Measurements from ENCODE around the gene GOLM1. TPM values are rescaled to one million over a fixed set of nuclear protein-coding genes. Genes with fewer than 3 reads are reported as not detected.
A peak's percentile ranks its signal among the peaks of the same experiment; 100 is the strongest.

The GOLM1 gene
- total and polyA plus RNA-seq, 2 of the 8 experiments (the other 6 are each of a cell fraction or from before 2014, with no cell fraction given), result 45.9 to 88.9 TPM

- Histone ChIP-seq H2BK15ac (ENCODE audit: low read length) (no peak overlapping the region), H4K20me1 (replicated peaks in 1 of 2; ENCODE audit: control insufficient read depth in 1 of 2, insufficient read depth in 2 of 2, low read length in 2 of 2) (peaks cover 0 to 8% of the 10 kb centered on the region in 2 experiments), H3K79me1 (ENCODE audit: low read depth, low read length) (peaks cover 4% of the 10 kb centered on the region; the same call in 1 of the 2 replicates), H3K23ac (ENCODE audit: insufficient read length) (no peak overlapping the region), H3K4me3 (ENCODE audit: extremely low read depth in 1 of 4, insufficient read depth in 2 of 4, low read depth in 3 of 4, low read length in 4 of 4) (no peak overlapping the region), H3K36me3 (ENCODE audit: control insufficient read depth in 2 of 4, insufficient read depth in 4 of 4, low read length in 3 of 4) (no peaks in the 10 kb centered on the region; a peak in 1 of 8 replicates), H3K56ac (replicated peaks; ENCODE audit: insufficient read length, low read depth, low read length) (no peak overlapping the region), H3K9me3 (ENCODE audit: insufficient read depth in 2 of 2, low read depth in 1 of 2, low read length in 1 of 2) (peaks cover 0 to 10% of the 10 kb centered on the region in 2 experiments; a peak in 1 of 4 replicates), H4K91ac (replicated peaks; ENCODE audit: insufficient read length, low read length) (no peak overlapping the region), H2BK5ac (ENCODE audit: low read depth, low read length) (no peak overlapping the region), H3K27me3 (replicated peaks in 1 of 4; ENCODE audit: control insufficient read depth in 3 of 4, extremely low read depth in 1 of 4, insufficient read depth in 3 of 4, low read length in 3 of 4) (no peaks in the 10 kb centered on the region), H3K4me1 (replicated peaks in 1 of 4; ENCODE audit: control insufficient read depth in 3 of 4, insufficient read depth in 4 of 4, low read length in 3 of 4) (no peaks in the 10 kb centered on the region; a peak in 1 of 7 replicates), H3K14ac (ENCODE audit: insufficient read length) (no peak overlapping the region), H3K23me2 (ENCODE audit: low read depth, low read length) (no peaks in the 10 kb centered on the region), H3K4ac (replicated peaks; ENCODE audit: insufficient read length, low read depth, low read length) (no peak overlapping the region), H3K9ac (replicated peaks in 1 of 4; ENCODE audit: extremely low read depth in 1 of 4, low read depth in 3 of 4, low read length in 3 of 4) (no peak overlapping the region), H2AFZ (ENCODE audit: low read length) (no peak overlapping the region), H3K79me2 (ENCODE audit: control insufficient read depth in 1 of 2, insufficient read depth in 2 of 2, low read length in 2 of 2) (peaks cover 5 to 48% of the 10 kb centered on the region in 2 experiments; a peak in 3 of 4 replicates), H4K8ac (ENCODE audit: extremely low read depth, insufficient read depth, low read length) (no peak overlapping the region), H4K5ac (ENCODE audit: insufficient read length, low read depth, low read length) (no peak overlapping the region), H2BK12ac (ENCODE audit: low read depth, low read length) (no peak overlapping the region), H3K27ac (ENCODE audit: low read depth, low read length) (no peak overlapping the region), H3K4me2 (ENCODE audit: insufficient read depth in 1 of 2, low read depth in 2 of 2, low read length in 2 of 2) (no peak overlapping the region), H2BK120ac (replicated peaks; ENCODE audit: low read depth, low read length) (no peak overlapping the region), H3K18ac (ENCODE audit: extremely low read depth, low read length) (no peak overlapping the region), H2BK20ac (ENCODE audit: low read length) (no peak overlapping the region), H2AK5ac (ENCODE audit: low read depth, low read length) (no peak overlapping the region)
- TF ChIP-seq E2F6 (IDR thresholded peaks at IDR 0.05), result peak; percentile 58; the same call in 1 of the 2 replicates
- TF ChIP-seq SUZ12 (IDR thresholded peaks at IDR 0.05; ENCODE audit: low read length), result no peak
- POLR2A ChIA-PET (ENCODE audit: partially characterized antibody), result interaction anchor here (2.8 kb wide), 1 partner anchor 8 kb away, joined by 10 read pairs; the partner anchor contains the start of gene GOLM1
- WGBS, 2 experiments (ENCODE audit: extremely low coverage in 1 of 2, insufficient coverage in 1 of 2, insufficient read length in 1 of 2, insufficient replicate concordance in 2 of 2, low coverage in 1 of 2, low lambda C conversion rate in 2 of 2, missing lambda C conversion rate in 1 of 2), result 94% methylated on average over 3 of the region's 3 CpGs; no CpG with 5 or more reads in 1 of the 2 experiments
- DNase-seq (ENCODE audit: low read depth in 1 of 2, low spot score in 2 of 2) (no peak), FAIRE-seq (no peak)
- CTCF ChIA-PET (ENCODE audit: partially characterized antibody), result no interaction called here
Measured at GRCh38 chr9:86091477-86091876, 7.9 kb downstream of the GOLM1 start.
